GM12873 (cell line): ENCODE measurements around the gene TBC1D12.

Source experiments
- TF ChIP-seq, protein P1 (sequence below): IDR thresholded peaks from 2 replicates; pipeline ENCODE4 v1.5.1; 2012; ENCODE audit warnings: low read depth, mild to moderate bottlenecking, moderate library complexity, low read length, control low read depth; ENCODE audit not compliant: insufficient read depth; ENCODE audit errors: missing control alignments

The TBC1D12 gene

DNA sequence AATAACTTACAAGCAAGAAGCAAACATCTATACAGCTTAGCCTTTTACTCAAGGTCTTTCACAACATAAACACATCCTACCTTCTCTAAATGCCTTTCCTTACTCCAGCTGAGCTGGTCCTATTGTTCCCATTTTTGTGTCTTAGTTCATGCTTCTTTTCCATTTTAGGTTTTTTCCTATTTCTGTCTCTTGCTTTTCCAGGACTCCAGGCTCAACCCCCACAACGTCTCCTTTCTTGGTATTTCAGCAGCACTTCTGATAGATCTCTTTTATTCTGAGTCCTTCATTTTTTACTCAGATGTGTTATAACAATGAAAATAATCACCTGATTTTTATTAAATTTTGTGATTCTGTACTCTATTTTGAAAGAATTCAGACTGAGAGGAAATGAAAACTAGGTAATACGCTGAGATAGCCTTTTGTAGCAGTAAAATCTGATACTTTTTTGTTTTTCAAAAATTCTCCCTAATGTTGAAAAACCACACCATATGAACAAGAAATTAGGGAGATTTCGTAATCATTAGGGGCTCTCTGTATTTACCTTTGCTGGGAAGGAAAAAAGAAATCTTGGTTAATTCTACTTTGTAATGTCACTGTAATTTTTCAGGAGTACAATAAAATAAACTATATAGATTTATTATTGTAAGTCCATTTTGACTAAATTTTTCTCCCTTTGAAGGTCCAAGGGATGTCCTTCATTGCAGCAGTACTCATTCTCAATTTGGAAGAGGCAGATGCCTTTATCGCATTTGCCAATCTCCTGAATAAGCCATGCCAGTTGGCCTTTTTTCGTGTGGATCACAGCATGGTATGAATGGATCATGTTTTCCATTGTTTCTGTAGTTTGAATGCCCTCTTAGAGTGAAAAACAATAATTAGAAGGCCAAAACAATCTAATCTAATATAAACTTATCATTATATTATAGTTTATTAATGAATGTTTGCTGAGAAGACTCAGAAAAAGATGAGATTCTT, 119.2 kb downstream of the TBC1D12 start:
- TF ChIP-seq, protein P1, sequence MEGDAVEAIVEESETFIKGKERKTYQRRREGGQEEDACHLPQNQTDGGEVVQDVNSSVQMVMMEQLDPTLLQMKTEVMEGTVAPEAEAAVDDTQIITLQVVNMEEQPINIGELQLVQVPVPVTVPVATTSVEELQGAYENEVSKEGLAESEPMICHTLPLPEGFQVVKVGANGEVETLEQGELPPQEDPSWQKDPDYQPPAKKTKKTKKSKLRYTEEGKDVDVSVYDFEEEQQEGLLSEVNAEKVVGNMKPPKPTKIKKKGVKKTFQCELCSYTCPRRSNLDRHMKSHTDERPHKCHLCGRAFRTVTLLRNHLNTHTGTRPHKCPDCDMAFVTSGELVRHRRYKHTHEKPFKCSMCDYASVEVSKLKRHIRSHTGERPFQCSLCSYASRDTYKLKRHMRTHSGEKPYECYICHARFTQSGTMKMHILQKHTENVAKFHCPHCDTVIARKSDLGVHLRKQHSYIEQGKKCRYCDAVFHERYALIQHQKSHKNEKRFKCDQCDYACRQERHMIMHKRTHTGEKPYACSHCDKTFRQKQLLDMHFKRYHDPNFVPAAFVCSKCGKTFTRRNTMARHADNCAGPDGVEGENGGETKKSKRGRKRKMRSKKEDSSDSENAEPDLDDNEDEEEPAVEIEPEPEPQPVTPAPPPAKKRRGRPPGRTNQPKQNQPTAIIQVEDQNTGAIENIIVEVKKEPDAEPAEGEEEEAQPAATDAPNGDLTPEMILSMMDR: no peak

DNA sequence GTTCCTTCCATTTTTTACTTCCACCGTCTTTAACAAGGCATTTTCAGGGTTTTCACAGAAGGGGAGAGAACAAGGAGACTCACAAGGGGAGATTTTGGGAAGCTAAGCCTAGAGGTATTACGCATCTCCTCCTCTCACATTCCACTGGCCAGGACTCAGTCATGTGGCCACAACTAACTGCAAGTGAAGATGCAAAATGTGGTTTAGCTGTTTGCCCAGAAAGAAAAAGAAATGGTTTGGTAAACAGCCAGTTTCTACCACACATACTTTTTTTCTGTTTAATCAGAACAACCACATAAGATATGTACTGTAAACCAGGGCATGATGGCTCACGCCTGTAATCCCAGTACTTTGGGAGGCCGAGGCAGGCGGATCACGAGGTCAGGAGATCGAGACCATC, 121.8 kb downstream of the TBC1D12 start:
- TF ChIP-seq, protein P1: no peak

DNA sequence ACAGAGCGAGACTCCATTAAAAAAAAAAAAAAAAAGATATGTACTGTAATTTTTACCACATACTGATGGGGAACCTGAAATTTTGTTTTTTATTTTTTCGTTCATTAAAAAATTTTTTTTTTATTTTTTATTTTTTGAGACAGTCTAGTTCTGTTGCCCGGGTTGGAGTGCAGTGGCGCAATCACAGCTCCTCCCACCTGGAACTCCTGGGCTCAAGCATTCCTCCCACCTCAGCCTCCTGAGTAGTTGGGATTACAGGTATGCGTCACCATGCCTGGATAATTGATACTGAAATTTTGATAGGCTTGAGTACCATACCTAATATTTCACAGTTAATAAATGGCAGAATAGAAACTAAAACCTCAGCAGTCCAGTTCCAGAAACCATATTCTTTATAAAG, 122.4 kb downstream of the TBC1D12 start:
- TF ChIP-seq, protein P1: no peak

DNA sequence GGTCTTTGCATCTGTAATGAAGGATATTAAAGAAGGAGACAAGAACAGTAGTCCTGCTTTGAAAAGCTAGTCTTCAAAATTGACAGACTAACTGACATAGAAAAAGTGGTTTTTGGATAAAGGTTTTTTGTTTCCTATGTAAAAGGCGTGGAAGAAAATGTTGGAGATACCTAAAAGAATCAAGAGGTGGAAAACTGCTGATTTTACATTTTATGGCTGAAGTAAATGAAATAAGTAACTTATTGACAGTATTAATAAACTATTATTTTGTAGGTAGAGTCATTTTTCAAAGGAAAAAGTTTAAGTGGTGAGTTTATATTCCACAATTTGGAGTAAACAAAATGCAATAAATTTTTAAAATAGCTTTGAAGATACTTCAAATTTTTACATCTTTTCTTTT, 130.7 kb downstream of the TBC1D12 start:
- TF ChIP-seq, protein P1: no peak

DNA sequence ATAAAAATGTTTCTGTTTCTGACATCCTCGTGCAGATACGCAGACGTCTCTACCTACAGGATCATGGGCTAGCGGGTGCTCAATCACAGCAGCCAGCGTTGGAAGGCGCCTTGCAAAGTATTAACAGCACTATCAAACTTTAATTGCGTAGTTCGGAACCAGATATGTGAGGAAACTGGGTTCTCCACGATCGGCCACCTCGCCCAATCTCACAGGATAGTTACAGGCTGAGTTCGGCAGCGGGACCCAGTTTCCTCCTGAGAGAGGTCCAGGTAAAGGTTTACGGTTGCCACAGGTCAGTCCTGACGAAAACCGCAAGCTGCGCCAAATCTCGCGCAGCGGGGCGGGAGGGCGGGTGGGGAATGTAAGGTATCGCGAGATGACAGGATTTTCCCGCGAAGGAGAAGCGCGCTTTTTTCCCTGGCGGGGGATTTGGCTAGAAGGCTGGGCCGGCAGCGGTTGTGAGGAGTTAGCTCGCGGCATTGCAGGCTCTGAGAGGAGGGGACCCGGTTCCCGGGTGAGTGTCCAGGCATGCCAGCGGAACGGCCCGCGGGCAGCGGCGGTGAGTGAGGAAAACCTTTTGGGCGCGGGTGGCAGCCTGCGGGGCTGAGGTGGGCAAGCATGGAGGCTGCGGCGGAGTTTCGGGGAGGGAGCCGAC, 143.2 kb downstream of the TBC1D12 start, which contains the start of gene HELLS:
TSS of gene HELLS (plus strand) at position 398 of the 658 bp plus-strand sequence. CDS start at position 532, 134 bp downstream.
- TF ChIP-seq, protein P1: no peak

DNA sequence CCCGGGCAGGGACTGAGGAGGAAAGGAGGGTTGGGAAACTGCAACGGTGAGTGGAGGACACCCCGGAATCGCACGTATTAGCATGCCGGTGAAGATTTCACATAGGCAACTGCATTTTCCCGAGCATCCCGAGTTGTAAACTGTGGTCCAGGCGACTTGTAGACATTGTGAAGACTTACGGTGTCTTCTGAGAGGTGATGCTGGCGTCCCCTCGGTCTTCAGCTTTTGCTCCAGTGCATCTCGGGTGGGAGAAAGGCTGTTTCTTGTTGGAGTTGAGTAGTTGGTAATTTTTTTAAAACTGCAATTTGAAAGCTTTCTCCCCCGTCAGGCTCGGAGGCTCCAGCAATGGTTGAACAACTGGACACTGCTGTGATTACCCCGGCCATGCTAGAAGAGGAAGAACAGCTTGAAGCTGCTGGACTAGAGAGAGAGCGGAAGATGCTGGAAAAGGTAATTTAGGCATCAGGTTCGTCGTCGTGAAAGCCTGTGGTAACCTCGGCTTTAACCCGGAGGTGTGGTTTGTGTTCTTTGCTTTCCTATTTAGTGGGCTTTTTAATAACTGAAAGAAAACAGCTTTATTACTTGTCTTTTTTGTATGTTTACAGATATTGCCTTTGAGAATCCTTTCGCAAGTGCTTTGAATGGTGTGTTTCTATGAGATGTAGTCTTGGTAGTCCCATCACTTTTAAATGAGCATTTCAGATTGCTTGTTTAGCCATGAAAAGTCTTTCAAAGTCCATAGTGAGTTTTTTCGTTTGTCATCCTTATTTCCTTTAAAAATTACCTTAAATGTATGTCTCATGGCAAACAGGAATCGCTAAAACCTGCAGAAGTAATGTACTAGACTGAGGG, 143.9 kb downstream of the TBC1D12 start:
- TF ChIP-seq, protein P1: no peak
